Calu3 (cell line): ENCODE data around the gene ADRA2A. TPM values are rescaled to one million over a fixed set of nuclear protein-coding genes. Genes with fewer than 3 reads are reported as not detected.

Experiments used
- BruUV-seq: library from RNA; stranded (reverse); fragments of 400-500 nt; replicated peaks from 2 replicates; lab custom pipeline; 2021; lab: Mats Ljungman, UMichigan
- CTCF ChIA-PET: fragments of 300-600 bp; sonication (Branson Sonifier 250); formaldehyde crosslinking; loops from one replicate; lab custom pipeline; 2022; ENCODE audit warnings: antibody characterized with exemption; lab: Charles Lee
- DNase-seq: peaks from one replicate; pipeline ENCODE4 v3.0.0; 2022
- H3K27ac Mint-ChIP-seq: one replicate; pipeline ENCODE4 v1.8.0; 2022; ENCODE audit warnings: mixed read lengths; ENCODE audit not compliant: unreplicated experiment
- H3K27me3 Mint-ChIP-seq: one replicate; pipeline ENCODE4 v1.8.0; 2022; ENCODE audit warnings: mixed read lengths; ENCODE audit not compliant: unreplicated experiment
- H3K36me3 Mint-ChIP-seq: one replicate; pipeline ENCODE4 v1.8.0; 2022; ENCODE audit warnings: mild to moderate bottlenecking, moderate library complexity, mixed read lengths; ENCODE audit not compliant: insufficient read depth, unreplicated experiment
- H3K4me1 Mint-ChIP-seq: one replicate; pipeline ENCODE4 v1.8.0; 2022; ENCODE audit warnings: mild to moderate bottlenecking, low read depth, mixed read lengths; ENCODE audit not compliant: unreplicated experiment
- H3K4me3 Mint-ChIP-seq: one replicate; pipeline ENCODE4 v1.8.0; 2022; ENCODE audit warnings: mild to moderate bottlenecking, low read depth, moderate library complexity, mixed read lengths; ENCODE audit not compliant: unreplicated experiment
- H3K9me3 Mint-ChIP-seq: one replicate; pipeline ENCODE4 v1.8.0; 2022; ENCODE audit warnings: low read depth, mixed read lengths; ENCODE audit not compliant: unreplicated experiment
- CTCF ChIP-seq: fragments of 200-600 bp; IDR thresholded peaks from one replicate; pipeline ENCODE4 v1.8.0; 2022; ENCODE audit warnings: antibody characterized with exemption; ENCODE audit not compliant: unreplicated experiment
- intact Hi-C: fragments of 100-400 bp; cut with micrococcal nuclease; formaldehyde crosslinking; loops from one replicate; pipeline ENCODE4 v1.10.0; 2022; ENCODE audit not compliant: unreplicated experiment
- total RNA-seq: library from RNA; stranded (reverse); gene quantifications from 2 replicates; pipeline ENCODE4 v1.2.3, GENCODE V29; 2022

Gene ADRA2A
- total RNA-seq, 1 experiment from 2014 or later, result 5.4 TPM

GRCh38 chr10:111098679-111099437 lies 22.0 kb downstream of the ADRA2A start:
- Mint-ChIP-seq H3K27me3 (no peaks in the 10 kb centered on the region), H3K9me3 (no peaks in the 10 kb centered on the region), H3K4me1 (peaks cover 36% of the 10 kb centered on the region), H3K4me3 (no peak overlapping the region), H3K36me3 (no peaks in the 10 kb centered on the region), H3K27ac (peak overlapping the region; percentile 21)
- no TSS peak for BruUV-seq
- intact Hi-C loops, result no loop called here
- no peak for TF ChIP-seq CTCF
- DNase-seq, result peak; percentile 32
- CTCF ChIA-PET, result no interaction called here

- CTCF ChIA-PET, result interaction anchor here (0.8 to 1.3 kb wide), 2 partner anchors 9 to 107 kb away, joined by 3 read pairs; no protein-coding TSS in a partner anchor
- Mint-ChIP-seq H3K4me1 (peaks cover 40% of the 10 kb centered on the region), H3K27ac (no peak overlapping the region), H3K9me3 (no peaks in the 10 kb centered on the region), H3K36me3 (no peaks in the 10 kb centered on the region), H3K27me3 (no peaks in the 10 kb centered on the region), H3K4me3 (no peak overlapping the region)
- TF ChIP-seq CTCF, result no peak
- DNase-seq, result no peak
- intact Hi-C loops, result no loop called here
- BruUV-seq, result no TSS peak
Observed at GRCh38 chr10:111100198-111100597, 23.4 kb downstream of the ADRA2A start.

- no peaks in the 10 kb centered on the region for H3K27me3 Mint-ChIP-seq
- H3K36me3 Mint-ChIP-seq, result no peaks in the 10 kb centered on the region
- intact Hi-C loops, result no loop called here
- H3K9me3 Mint-ChIP-seq, result no peaks in the 10 kb centered on the region
- H3K4me3 Mint-ChIP-seq, result no peak overlapping the region
- BruUV-seq, result no TSS peak
- CTCF ChIA-PET, result interaction anchor here (0.6 kb wide), 1 partner anchor 1355 kb away, joined by 5 read pairs; no protein-coding TSS in a partner anchor
- TF ChIP-seq CTCF, result no peak
- H3K4me1 Mint-ChIP-seq, result peaks cover 40% of the 10 kb centered on the region
- DNase-seq, result no peak
- H3K27ac Mint-ChIP-seq, result no peak overlapping the region
Observed at GRCh38 chr10:111101796-111102195, 25.0 kb downstream of the ADRA2A start.

GRCh38 chr10:111102359-111102837 lies 25.6 kb downstream of the ADRA2A start:
- DNase-seq, result no peak
- H3K36me3 Mint-ChIP-seq, result no peaks in the 10 kb centered on the region
- intact Hi-C loops, result no loop called here
- no peak overlapping the region for H3K4me3 Mint-ChIP-seq
- H3K27ac Mint-ChIP-seq, result no peak overlapping the region
- CTCF ChIA-PET, result no interaction called here
- H3K27me3 Mint-ChIP-seq, result no peaks in the 10 kb centered on the region
- TF ChIP-seq CTCF, result no peak
- H3K9me3 Mint-ChIP-seq, result no peaks in the 10 kb centered on the region
- peaks cover 40% of the 10 kb centered on the region for H3K4me1 Mint-ChIP-seq
- no TSS peak for BruUV-seq
